Heart left ventricle (tissue), 16 donors: ENCODE data around the gene U2SURP. TPM values are rescaled to one million over a fixed set of nuclear protein-coding genes. Genes with fewer than 3 reads are reported as not detected.

ENCODE experiments used
- ATAC-seq, 4 donors: fragments of 200-7000 bp; cut with Tn5 transposase; one replicate each; pipeline ENCODE4 v1.9.1; 2020 to 2022; ENCODE audit warnings: moderate library complexity in 4 of 4, mild to moderate bottlenecking in 3 of 4, moderate number of reproducible peaks in 1 of 4
- DNase-seq, 5 donors: peaks; one replicate each; pipeline ENCODE4 v3.0.0-alpha.2; 2020
- H3K27ac ChIP-seq, 12 donors: fragments of 200-600 bp; sonication (generic) in 4 of 12; one replicate each; pipeline versions ENCODE4 v1.5.0 to v1.8.0; 2016 to 2022; ENCODE audit warnings: mild to moderate bottlenecking in 2 of 12
- H3K27me3 ChIP-seq, 9 donors: fragments of 200-600 bp; sonication (generic) in 2 of 9; one replicate each; pipeline versions ENCODE4 v1.5.1 to v1.8.0; 2016 to 2022; ENCODE audit warnings: mild to moderate bottlenecking in 3 of 9
- H3K36me3 ChIP-seq, 9 donors: fragments of 200-600 bp; sonication (generic) in 2 of 9; one replicate each; pipeline versions ENCODE4 v1.5.0 to v1.8.0; 2018 to 2022; ENCODE audit warnings: mild to moderate bottlenecking in 2 of 9
- H3K4me1 ChIP-seq, 12 donors: fragments of 200-600 bp; sonication (generic) in 4 of 12; one replicate each; pipeline versions ENCODE4 v1.5.0 to v1.8.0; 2016 to 2022; ENCODE audit warnings: mild to moderate bottlenecking in 3 of 12
- H3K4me3 ChIP-seq, 12 donors: fragments of 200-600 bp; sonication (generic) in 4 of 12; one replicate each; pipeline versions ENCODE4 v1.5.0 to v1.8.0; 2017 to 2022; ENCODE audit warnings: mild to moderate bottlenecking in 9 of 12, moderate library complexity in 4 of 12
- H3K9me3 ChIP-seq, 12 donors: fragments of 200-600 bp; sonication (generic) in 4 of 12; one replicate each; pipeline versions ENCODE4 v1.5.0 to v1.8.0; 2016 to 2022; ENCODE audit warnings: mild to moderate bottlenecking in 1 of 12
- CTCF ChIP-seq, 12 donors: fragments of 200-600 bp; sonication (generic) in 4 of 12; IDR thresholded peaks; one replicate each; pipeline versions ENCODE4 v1.5.0 to v1.8.0; 2018 to 2022; ENCODE audit warnings: antibody characterized with exemption in 12 of 12, mild to moderate bottlenecking in 5 of 12
- POLR2A ChIP-seq, 2 donors: fragments of 450-650 bp; IDR thresholded peaks; one replicate each; pipeline ENCODE4 v1.6.1; 2017; ENCODE audit warnings: antibody characterized with exemption in 2 of 2, mild to moderate bottlenecking in 2 of 2, moderate library complexity in 2 of 2
- WGBS, 4 donors: extraction: QIAGEN DNeasy Blood & Tissue Kit in 2 of 4; methylation state at CpG; one replicate each; pipeline versions ENCODE4 v1.1.5 to v1.1.7; 2013 to 2018; 5-methylcytosine and 5-hydroxymethylcytosine counted together
- intact Hi-C, 10 donors: fragments of 100-400 bp; cut with DNase I; formaldehyde crosslinking; loops; one replicate each; pipeline versions ENCODE4 v1.11.1 to v1.14.2; 2022
- polyA plus RNA-seq, 2 donors: library from polyadenylated mRNA; stranded (reverse); fragments of 200-250 nt; gene quantifications; one replicate each; pipeline ENCODE4 v1.2.3, GENCODE V29; 2013
- total RNA-seq, 9 donors: library from RNA; depleted of rRNA in 2 of 9; stranded (reverse); fragments of >200 nt in 2 of 9; fragmentation: NEBNext Ultra II Directional in 3 of 9; extraction: Animal tissue kit (Norgen Biotek cat#: 25700) in 3 of 9; gene quantifications; one replicate each; pipeline versions ENCODE4 v1.1.0 to v1.2.4, GENCODE V29; 2016 to 2023
- donor health status: ischemic (EF 13 %, LVEDD 7.1; RV severe dilation, severe dysfunction).
- donor health status: healthy with polysubstance abuse.
- donor health status: DM: no; HTN: yes; CAD: no.
- donor health status: DM: no; HTN: no; CAD: no.
- donor health status: ischemic (EF 25% LVEDD 6.9; RV normal size, moderate dysfunction).
- donor health status: ischemic (EF 25% LVEDD 5.7; RV mildly dilated, moderate dysfunction).
- donor health status: healthy.
- donor health status: DM: yes; HTN: yes; CAD: no.
- donor health status: ischemic (EF 35%, LVEDD 5.7; RV mildly dilated, moderate dysfunction).
- donor health status: nonischemic (EF 11% LVEDD 7.7; RV severe dilation, severe dysfunction).
- donor health status: DM: yes; HTN: yes; CAD: no.
- donor health status: PGD.
- donor health status: ischemic (EF 29% LVEDD 5.4; RV normal size, mild dysfunction).
- donor health status: nonischemic (EF 23%, LVEDD 6.1; RV moderate dilation, normal function).

Gene U2SURP
- total and polyA plus RNA-seq, 11 donors: 17.4 to 42.0 (median 33.1) TPM

GRCh38 chr3:143004823-143005222, 3.5 kb downstream of the U2SURP start:
- no peak for TF ChIP-seq CTCF (IDR thresholded peaks at IDR 0.05)
- no peak for TF ChIP-seq POLR2A (IDR thresholded peaks at IDR 0.05)
- WGBS, 4 donors: 80 to 85% (median 84%) methylated on average over 2 of the region's 2 CpGs
- H3K4me3 ChIP-seq: no peak overlapping the region
- H3K9me3 ChIP-seq: no peaks in the 10 kb centered on the region
- H3K27me3 ChIP-seq: no peaks in the 10 kb centered on the region
- no peak for DNase-seq
- peaks cover 6 to 68% (median 44%) of the 10 kb centered on the region in 12 donors for H3K4me1 ChIP-seq
- ATAC-seq: no peak
- intact Hi-C loops: loop anchor here in 4 of 10 donors (5.0 to 10.0 kb wide), 4 partner anchors 270 to 560 kb away; partner anchors contain the start of genes ATR (in 2 of the 4), TRPC1 (in 2 of the 4) and XRN1 (in 1 of the 4)
- H3K27ac ChIP-seq: no peak overlapping the region
- H3K36me3 ChIP-seq: no peaks in the 10 kb centered on the region

GRCh38 chr3:143010024-143010423, 8.7 kb downstream of the U2SURP start:
- WGBS, 4 donors: 61 to 71% (median 67%) methylated on average over 3 of the region's 3 CpGs
- H3K4me1 ChIP-seq: peaks cover 0 to 49% (median 21%) of the 10 kb centered on the region in 12 donors
- H3K4me3 ChIP-seq: no peak overlapping the region
- H3K27me3 ChIP-seq: no peaks in the 10 kb centered on the region
- DNase-seq: no peak
- no peak for ATAC-seq
- intact Hi-C loops: no loop called here
- TF ChIP-seq CTCF (IDR thresholded peaks at IDR 0.05) (no peak), POLR2A (IDR thresholded peaks at IDR 0.05) (no peak)
- H3K9me3 ChIP-seq: no peaks in the 10 kb centered on the region
- H3K36me3 ChIP-seq: peaks cover 0 to 41% (median 25%) of the 10 kb centered on the region in 9 donors
- H3K27ac ChIP-seq: no peak overlapping the region

- intact Hi-C loops: no loop called here
Observed at GRCh38 chr3:143011705-143012104, 10.3 kb downstream of the U2SURP start.

GRCh38 chr3:143014921-143015320, 13.6 kb downstream of the U2SURP start:
- intact Hi-C loops: no loop called here
- H3K27ac ChIP-seq: no peak overlapping the region
- H3K27me3 ChIP-seq: no peaks in the 10 kb centered on the region
- H3K4me3 ChIP-seq: no peak overlapping the region
- peaks cover 0 to 90% (median 71%) of the 10 kb centered on the region in 9 donors for H3K36me3 ChIP-seq
- no peaks in the 10 kb centered on the region for H3K9me3 ChIP-seq
- TF ChIP-seq CTCF (IDR thresholded peaks at IDR 0.05) (no peak), POLR2A (IDR thresholded peaks at IDR 0.05) (no peak)
- peaks cover 0 to 20% (median 5%) of the 10 kb centered on the region in 12 donors for H3K4me1 ChIP-seq
- DNase-seq (no peak), ATAC-seq (no peak)

More at GRCh38 chr3:143011705-143012104, 10.3 kb downstream of the U2SURP start:
- no peaks in the 10 kb centered on the region for H3K9me3 ChIP-seq
- no peak overlapping the region for H3K4me3 ChIP-seq
- DNase-seq (no peak), ATAC-seq (no peak)
- WGBS, 4 donors: 83 to 90% (median 86%) methylated on average over 3 of the region's 3 CpGs
- H3K27me3 ChIP-seq: no peaks in the 10 kb centered on the region
- H3K27ac ChIP-seq: no peak overlapping the region
- peaks cover 0 to 35% (median 8%) of the 10 kb centered on the region in 12 donors for H3K4me1 ChIP-seq
- H3K36me3 ChIP-seq: peaks cover 0 to 58% (median 39%) of the 10 kb centered on the region in 9 donors
- TF ChIP-seq CTCF (IDR thresholded peaks at IDR 0.05) (no peak), POLR2A (IDR thresholded peaks at IDR 0.05) (no peak)
